HEK293 (cell line): ENCODE measurements around the gene PANK4.

ENCODE experiments used
- CTCF ChIA-PET: fragments of 350-600 bp; formaldehyde crosslinking; extraction: SDS; loops from one replicate; lab custom pipeline; 2021; ENCODE audit warnings: antibody characterized with exemption; lab: Yijun Ruan, JAX
- POLR2A ChIA-PET: fragments of 300-600 bp; formaldehyde crosslinking; extraction: SDS; loops from one replicate; lab custom pipeline; 2020; ENCODE audit warnings: antibody characterized with exemption, inconsistent platforms; lab: Yijun Ruan, JAX
- H3K27ac ChIP-seq: fragments of 200-500 bp; sonication (Bioruptor generic); 2 replicates; pipeline ENCODE4 v1.5.1; 2014; ENCODE audit warnings: low read depth, low read length, control low read depth, inconsistent platforms; ENCODE audit errors: extremely low read depth
- H3K36me3 ChIP-seq, 2 experiments: fragments of 200-500 bp in 1 of 2; sonication (Bioruptor generic) in 1 of 2; 1 replicate in 1 of 2; 2 replicates in 1 of 2; pipeline ENCODE4 v1.5.1; 2014 to 2017; ENCODE audit warnings: inconsistent platforms in 2 of 2, low read length in 2 of 2; ENCODE audit not compliant: control insufficient read depth in 2 of 2, insufficient read depth in 1 of 2
- H3K4me1 ChIP-seq: fragments of 200-500 bp; sonication (Bioruptor generic); 2 replicates; pipeline ENCODE4 v1.5.1; 2014; ENCODE audit warnings: mild to moderate bottlenecking, low read length, inconsistent platforms; ENCODE audit not compliant: control insufficient read depth, insufficient read depth
- H3K4me3 ChIP-seq: 2 replicates; pipeline ENCODE4 v1.5.1; 2011; ENCODE audit warnings: low read depth, mild to moderate bottlenecking, control low read depth, low read length, moderate library complexity
- H3K9me3 ChIP-seq: fragments of 200-500 bp; sonication (Bioruptor generic); 2 replicates; pipeline ENCODE4 v1.5.1; 2014; ENCODE audit warnings: low read depth, low read length, inconsistent platforms; ENCODE audit not compliant: control insufficient read depth, insufficient read depth
- BCL11A ChIP-seq: fragments of 450-650 bp; formaldehyde crosslinking; IDR thresholded peaks from 2 replicates; pipeline ENCODE4 v1.5.1; 2016; ENCODE audit warnings: low read depth, missing biosample characterization, missing genetic modification characterization
- BCL11B ChIP-seq: fragments of 450-650 bp; formaldehyde crosslinking; IDR thresholded peaks from 2 replicates; pipeline ENCODE4 v1.5.1; 2016; ENCODE audit warnings: low read depth, missing biosample characterization, missing genetic modification characterization
- GLIS1 ChIP-seq: fragments of 450-650 bp; formaldehyde crosslinking; IDR thresholded peaks from 2 replicates; pipeline ENCODE4 v1.5.1; 2016; ENCODE audit warnings: missing biosample characterization, missing genetic modification characterization
- MEIS1 ChIP-seq: sonication (generic); formaldehyde crosslinking; IDR thresholded peaks from 2 replicates; pipeline ENCODE4 v1.8.1; 2022; ENCODE audit warnings: missing genetic modification reagents, mild to moderate bottlenecking, borderline replicate concordance
- SCRT2 ChIP-seq: fragments of 450-650 bp; formaldehyde crosslinking; IDR thresholded peaks from 2 replicates; pipeline ENCODE4 v1.5.1; 2016; ENCODE audit warnings: missing biosample characterization, missing genetic modification characterization
- ZIC2 ChIP-seq: fragments of 450-650 bp; formaldehyde crosslinking; IDR thresholded peaks from 2 replicates; pipeline ENCODE4 v1.5.1; 2016; ENCODE audit warnings: missing biosample characterization, missing genetic modification characterization
- ZNF155 ChIP-seq: fragments of 450-650 bp; formaldehyde crosslinking; IDR thresholded peaks from 2 replicates; pipeline ENCODE4 v1.5.1; 2016; ENCODE audit warnings: missing biosample characterization, missing genetic modification characterization
- ZNF2 ChIP-seq: fragments of 450-650 bp; formaldehyde crosslinking; IDR thresholded peaks from 2 replicates; pipeline ENCODE4 v1.5.1; 2016; ENCODE audit warnings: missing biosample characterization, missing genetic modification characterization
- TF ChIP-seq, protein P1 (sequence below): fragments of 450-650 bp; formaldehyde crosslinking; IDR thresholded peaks from 2 replicates; pipeline ENCODE4 v1.5.1; 2016; ENCODE audit warnings: missing biosample characterization, missing genetic modification characterization

Gene PANK4

DNA sequence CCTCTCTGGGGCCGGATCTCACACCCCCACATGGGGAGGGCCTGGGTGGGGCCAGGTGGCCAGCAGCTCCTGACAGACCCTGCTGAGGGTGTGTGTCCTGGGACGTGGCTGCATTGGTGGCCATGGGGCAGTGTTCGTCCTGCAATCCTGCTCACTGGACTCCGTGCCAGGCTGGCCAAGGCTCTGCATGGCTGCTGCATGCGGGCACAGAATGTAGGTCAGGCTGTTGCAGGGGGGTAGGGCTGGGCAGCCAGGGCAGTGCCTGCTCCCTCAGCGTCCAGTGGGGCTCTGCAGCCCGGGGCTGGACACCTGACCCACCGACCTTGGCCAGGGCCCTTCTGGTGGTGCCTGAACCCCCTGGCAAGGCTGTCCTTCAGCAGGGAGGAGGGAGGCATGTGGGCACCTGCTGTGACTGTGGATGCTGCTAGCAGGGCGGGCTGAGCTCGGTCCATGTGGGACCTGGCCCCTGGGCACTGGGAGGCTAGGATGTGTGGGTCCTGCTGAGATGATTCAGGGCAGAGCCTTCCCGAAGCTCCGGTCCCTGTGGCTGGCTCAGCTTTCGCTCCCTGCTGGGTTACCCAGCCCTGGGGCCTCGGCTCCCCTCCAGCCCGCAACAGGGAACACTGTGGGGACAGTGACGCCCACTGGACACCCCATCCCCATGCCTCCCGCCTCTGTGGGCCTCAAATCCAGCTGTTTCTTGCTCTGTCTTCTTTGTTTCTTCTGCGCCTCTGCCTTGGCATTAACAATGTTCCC, 65.2 kb downstream of the PANK4 start:
- H3K27ac ChIP-seq: no peak overlapping the region
- TF ChIP-seq ZNF2 (tag by site-specific recombination) (no peak), ZIC2 (peak; percentile 92), GLIS1 (tag by site-specific recombination) (0 out of 2 replicates have a peak, but pooled peaks have one; percentile 23)
- ChIA-PET CTCF (no interaction called here), POLR2A (no interaction called here)
- H3K9me3 ChIP-seq: no peaks in the 10 kb centered on the region
- H3K4me1 ChIP-seq: no peaks in the 10 kb centered on the region
- H3K36me3 ChIP-seq: no peaks in the 10 kb centered on the region
- H3K4me3 ChIP-seq: no peak overlapping the region

- no peak overlapping the region for H3K4me3 ChIP-seq
- TF ChIP-seq ZNF155 (tag by site-specific recombination): no peak
- TF ChIP-seq, protein P1, sequence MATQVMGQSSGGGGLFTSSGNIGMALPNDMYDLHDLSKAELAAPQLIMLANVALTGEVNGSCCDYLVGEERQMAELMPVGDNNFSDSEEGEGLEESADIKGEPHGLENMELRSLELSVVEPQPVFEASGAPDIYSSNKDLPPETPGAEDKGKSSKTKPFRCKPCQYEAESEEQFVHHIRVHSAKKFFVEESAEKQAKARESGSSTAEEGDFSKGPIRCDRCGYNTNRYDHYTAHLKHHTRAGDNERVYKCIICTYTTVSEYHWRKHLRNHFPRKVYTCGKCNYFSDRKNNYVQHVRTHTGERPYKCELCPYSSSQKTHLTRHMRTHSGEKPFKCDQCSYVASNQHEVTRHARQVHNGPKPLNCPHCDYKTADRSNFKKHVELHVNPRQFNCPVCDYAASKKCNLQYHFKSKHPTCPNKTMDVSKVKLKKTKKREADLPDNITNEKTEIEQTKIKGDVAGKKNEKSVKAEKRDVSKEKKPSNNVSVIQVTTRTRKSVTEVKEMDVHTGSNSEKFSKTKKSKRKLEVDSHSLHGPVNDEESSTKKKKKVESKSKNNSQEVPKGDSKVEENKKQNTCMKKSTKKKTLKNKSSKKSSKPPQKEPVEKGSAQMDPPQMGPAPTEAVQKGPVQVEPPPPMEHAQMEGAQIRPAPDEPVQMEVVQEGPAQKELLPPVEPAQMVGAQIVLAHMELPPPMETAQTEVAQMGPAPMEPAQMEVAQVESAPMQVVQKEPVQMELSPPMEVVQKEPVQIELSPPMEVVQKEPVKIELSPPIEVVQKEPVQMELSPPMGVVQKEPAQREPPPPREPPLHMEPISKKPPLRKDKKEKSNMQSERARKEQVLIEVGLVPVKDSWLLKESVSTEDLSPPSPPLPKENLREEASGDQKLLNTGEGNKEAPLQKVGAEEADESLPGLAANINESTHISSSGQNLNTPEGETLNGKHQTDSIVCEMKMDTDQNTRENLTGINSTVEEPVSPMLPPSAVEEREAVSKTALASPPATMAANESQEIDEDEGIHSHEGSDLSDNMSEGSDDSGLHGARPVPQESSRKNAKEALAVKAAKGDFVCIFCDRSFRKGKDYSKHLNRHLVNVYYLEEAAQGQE (tag by site-specific recombination): 0 out of 2 replicates have a peak, but pooled peaks have one; percentile 40
- TF ChIP-seq BCL11B (tag by site-specific recombination): no peak
- peak; percentile 55 for TF ChIP-seq SCRT2 (tag by site-specific recombination)
- H3K4me1 ChIP-seq: no peaks in the 10 kb centered on the region
- ChIA-PET POLR2A (no interaction called here), CTCF (interaction anchor here (0.6 kb wide), 1 partner anchor 400 kb away, joined by 3 read pairs; no protein-coding TSS in a partner anchor)
- no peaks in the 10 kb centered on the region for H3K9me3 ChIP-seq
- H3K36me3 ChIP-seq: no peaks in the 10 kb centered on the region
- H3K27ac ChIP-seq: no peak overlapping the region
Measured at GRCh38 chr1:2460203-2460602, 66.2 kb downstream of the PANK4 start.

DNA sequence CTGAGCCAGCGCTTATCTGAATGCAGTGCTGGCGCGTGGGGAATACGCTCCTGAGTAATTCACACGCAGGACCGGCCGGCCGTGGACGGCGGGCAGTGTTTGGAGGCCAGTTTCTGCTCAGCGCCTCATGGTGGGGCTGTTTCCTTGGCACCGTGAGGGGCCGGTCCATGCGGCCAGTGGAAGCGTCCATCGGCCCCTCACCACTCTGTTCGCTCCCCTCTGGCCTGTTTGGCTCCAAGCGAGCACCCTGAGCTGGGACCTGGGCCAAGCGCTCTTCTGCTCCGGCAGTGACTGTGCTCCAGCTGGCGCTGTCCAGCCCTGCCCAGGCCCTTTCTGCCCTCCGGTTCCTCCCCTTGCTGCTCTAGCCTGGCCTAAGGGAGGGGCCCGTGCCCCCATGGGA, 66.6 kb downstream of the PANK4 start:
- Histone ChIP-seq H3K27ac (no peak overlapping the region), H3K9me3 (no peaks in the 10 kb centered on the region), H3K36me3 (no peaks in the 10 kb centered on the region), H3K4me1 (no peaks in the 10 kb centered on the region), H3K4me3 (no peak overlapping the region)
- ChIA-PET CTCF (interaction anchor here (0.6 kb wide), 1 partner anchor 400 kb away, joined by 3 read pairs; no protein-coding TSS in a partner anchor), POLR2A (no interaction called here)
- 0 out of 2 replicates have a peak, but pooled peaks have one; percentile 11 for TF ChIP-seq BCL11A (tag by site-specific recombination)
- TF ChIP-seq MEIS1 (CRISPR knock-in tag): no peak
- TF ChIP-seq, protein P1 (tag by site-specific recombination): peak; percentile 91
